H9 (cell line): ENCODE data around the gene CTIF. TPM values are rescaled to one million over a fixed set of nuclear protein-coding genes. Genes with fewer than 3 reads are reported as not detected.

Experiments
- DNase-seq: peaks from one replicate; pipeline ENCODE4 v3.0.0-alpha.2; 2017
- H2AFZ ChIP-seq: one replicate; pipeline ENCODE4 v1.6.1; 2013; ENCODE audit warnings: mild to moderate bottlenecking, low read length, control low read depth, moderate library complexity
- H2AK5ac ChIP-seq: 2 replicates; pipeline ENCODE4 v1.6.1; 2013; ENCODE audit warnings: low read length, control low read depth, mixed read lengths; ENCODE audit not compliant: insufficient read length
- H2BK120ac ChIP-seq: one replicate; pipeline ENCODE4 v1.6.1; 2013; ENCODE audit warnings: low read depth, mild to moderate bottlenecking, low read length, control low read depth, inconsistent platforms; ENCODE audit not compliant: poor library complexity, severe bottlenecking
- H2BK12ac ChIP-seq: 2 replicates; pipeline ENCODE4 v1.6.1; 2013; ENCODE audit warnings: low read length, control low read depth, mixed read lengths, low read depth; ENCODE audit not compliant: insufficient read length
- H2BK15ac ChIP-seq: 2 replicates; pipeline ENCODE4 v1.6.1; 2013; ENCODE audit warnings: low read depth, low read length, control low read depth
- H2BK20ac ChIP-seq: one replicate; pipeline ENCODE4 v1.6.1; 2013; ENCODE audit warnings: low read depth, mild to moderate bottlenecking, low read length, control low read depth, inconsistent platforms; ENCODE audit not compliant: poor library complexity, severe bottlenecking
- H2BK5ac ChIP-seq: 2 replicates; pipeline ENCODE4 v1.6.1; 2013; ENCODE audit warnings: low read length, control low read depth, mixed read lengths; ENCODE audit not compliant: insufficient read length
- H3K14ac ChIP-seq: 2 replicates; pipeline ENCODE4 v1.6.1; 2013; ENCODE audit warnings: low read length, control low read depth; ENCODE audit not compliant: insufficient read depth
- H3K18ac ChIP-seq: 2 replicates; pipeline ENCODE4 v1.6.1; 2013; ENCODE audit warnings: low read depth, mild to moderate bottlenecking, mixed read lengths, low read length, control low read depth; ENCODE audit not compliant: insufficient read length
- H3K23ac ChIP-seq: 2 replicates; pipeline ENCODE4 v1.6.1; 2013; ENCODE audit warnings: low read length, control low read depth, mixed read lengths, low read depth; ENCODE audit not compliant: insufficient read length
- H3K23me2 ChIP-seq: 2 replicates; pipeline ENCODE4 v1.6.1; 2013; ENCODE audit warnings: low read depth, mild to moderate bottlenecking, mixed read lengths, low read length, control low read depth; ENCODE audit not compliant: insufficient read length, poor library complexity, severe bottlenecking
- H3K27ac ChIP-seq: 2 replicates; pipeline ENCODE4 v1.5.1; 2013; ENCODE audit warnings: low read length, control low read depth, mixed read lengths, low read depth; ENCODE audit not compliant: insufficient read length
- H3K27me3 ChIP-seq: 2 replicates; pipeline ENCODE4 v1.6.1; 2013; ENCODE audit warnings: low read length, control low read depth, inconsistent platforms; ENCODE audit not compliant: insufficient read depth
- H3K4ac ChIP-seq: 2 replicates; pipeline ENCODE4 v1.6.1; 2013; ENCODE audit warnings: low read depth, mild to moderate bottlenecking, control low read depth, inconsistent platforms, low read length, moderate library complexity
- H3K4me1 ChIP-seq: 2 replicates; pipeline ENCODE4 v1.6.1; 2013; ENCODE audit warnings: low read length, control low read depth, inconsistent platforms; ENCODE audit not compliant: insufficient read depth
- H3K4me2 ChIP-seq: 2 replicates; pipeline ENCODE4 v1.6.1; 2013; ENCODE audit warnings: low read length, control low read depth, mixed read lengths; ENCODE audit not compliant: insufficient read length, insufficient read depth
- H3K56ac ChIP-seq: 2 replicates; pipeline ENCODE4 v1.6.1; 2013; ENCODE audit warnings: low read depth, mild to moderate bottlenecking, mixed read lengths, low read length, control low read depth; ENCODE audit not compliant: insufficient read length
- H3K79me1 ChIP-seq: 2 replicates; pipeline ENCODE4 v1.6.1; 2013; ENCODE audit warnings: low read depth, mild to moderate bottlenecking, moderate library complexity, low read length, control low read depth, inconsistent platforms; ENCODE audit not compliant: insufficient read depth, poor library complexity, severe bottlenecking
- H3K79me2 ChIP-seq: 2 replicates; pipeline ENCODE4 v1.6.1; 2013; ENCODE audit warnings: low read length, control low read depth, inconsistent platforms; ENCODE audit not compliant: insufficient read depth
- H3K9ac ChIP-seq: 2 replicates; pipeline ENCODE4 v1.6.1; 2013; ENCODE audit warnings: low read length, control low read depth, mixed read lengths; ENCODE audit not compliant: insufficient read length; ENCODE audit errors: extremely low read depth
- H3K9me3 ChIP-seq: one replicate; pipeline ENCODE4 v1.6.1; 2013; ENCODE audit warnings: low read depth, low read length, inconsistent platforms; ENCODE audit not compliant: control insufficient read depth
- H3T11ph ChIP-seq: one replicate; pipeline ENCODE4 v1.6.1; 2013; ENCODE audit warnings: mild to moderate bottlenecking, low read length, control low read depth, inconsistent platforms
- H4K20me1 ChIP-seq: one replicate; pipeline ENCODE4 v1.6.1; 2013; ENCODE audit not compliant: control insufficient read depth, insufficient read length, insufficient read depth
- H4K5ac ChIP-seq: 2 replicates; pipeline ENCODE4 v1.6.1; 2013; ENCODE audit warnings: low read depth, mild to moderate bottlenecking, mixed read lengths, low read length, control low read depth; ENCODE audit not compliant: insufficient read length
- H4K8ac ChIP-seq: replicated peaks from 2 replicates; pipeline ENCODE4 v1.6.1; 2013; ENCODE audit warnings: low read length, control low read depth, mixed read lengths, low read depth; ENCODE audit not compliant: insufficient read length
- H4K91ac ChIP-seq: 2 replicates; pipeline ENCODE4 v1.6.1; 2013; ENCODE audit warnings: low read depth, mild to moderate bottlenecking, moderate library complexity, mixed read lengths, low read length, control low read depth; ENCODE audit not compliant: insufficient read length
- H3K27ac Mint-ChIP-seq, 3 experiments: 2 replicates in 2 of 3; 3 replicates in 1 of 3; pipeline ENCODE4 v1.8.0; 2020 to 2021; ENCODE audit warnings: mixed read lengths in 3 of 3, mild to moderate bottlenecking in 1 of 3, moderate library complexity in 1 of 3
- H3K27me3 Mint-ChIP-seq: 2 replicates; pipeline ENCODE4 v1.8.0; 2021; ENCODE audit warnings: low read depth, mild to moderate bottlenecking, moderate library complexity, mixed read lengths
- H3K36me3 Mint-ChIP-seq, 3 experiments: 2 replicates in 2 of 3; 3 replicates in 1 of 3; pipeline ENCODE4 v1.8.0; 2020 to 2021; ENCODE audit warnings: low read depth in 3 of 3, mixed read lengths in 3 of 3; ENCODE audit not compliant: insufficient read depth in 1 of 3
- H3K4me1 Mint-ChIP-seq, 2 experiments: 2 replicates each; pipeline ENCODE4 v1.8.0; 2020; ENCODE audit warnings: mixed read lengths in 2 of 2
- H3K4me3 Mint-ChIP-seq, 2 experiments: 2 replicates in 1 of 2; 3 replicates in 1 of 2; pipeline ENCODE4 v1.8.0; 2020 to 2021; ENCODE audit warnings: mild to moderate bottlenecking in 2 of 2, mixed read lengths in 2 of 2, moderate library complexity in 1 of 2
- H3K9me3 Mint-ChIP-seq, 2 experiments: 2 replicates in 1 of 2; 3 replicates in 1 of 2; pipeline ENCODE4 v1.8.0; 2020; ENCODE audit warnings: mild to moderate bottlenecking in 2 of 2, mixed read lengths in 2 of 2, moderate library complexity in 1 of 2
- WGBS: extraction: QIAGEN DNeasy Blood & Tissue Kit; methylation state at CpG from one replicate; pipeline ENCODE4 v1.1.7; 2013; ENCODE audit warnings: missing lambda C conversion rate, low lambda C conversion rate, mixed read lengths; ENCODE audit not compliant: insufficient read length; ENCODE audit errors: extremely low coverage; 5-methylcytosine and 5-hydroxymethylcytosine counted together
- total RNA-seq: library from RNA; stranded (reverse); gene quantifications from 2 replicates; pipeline ENCODE4 v1.2.1, GENCODE V29; 2021
- TF ChIP-seq, protein P1 (sequence below): fragments of 200-600 bp; sonication (generic); conservative IDR thresholded peaks from 3 replicates; pipeline ENCODE4 v1.8.0; 2021; ENCODE audit warnings: antibody characterized with exemption, mild to moderate bottlenecking

The CTIF gene
- total RNA-seq, 1 experiment from 2014 or later, result 15.8 TPM

DNA sequence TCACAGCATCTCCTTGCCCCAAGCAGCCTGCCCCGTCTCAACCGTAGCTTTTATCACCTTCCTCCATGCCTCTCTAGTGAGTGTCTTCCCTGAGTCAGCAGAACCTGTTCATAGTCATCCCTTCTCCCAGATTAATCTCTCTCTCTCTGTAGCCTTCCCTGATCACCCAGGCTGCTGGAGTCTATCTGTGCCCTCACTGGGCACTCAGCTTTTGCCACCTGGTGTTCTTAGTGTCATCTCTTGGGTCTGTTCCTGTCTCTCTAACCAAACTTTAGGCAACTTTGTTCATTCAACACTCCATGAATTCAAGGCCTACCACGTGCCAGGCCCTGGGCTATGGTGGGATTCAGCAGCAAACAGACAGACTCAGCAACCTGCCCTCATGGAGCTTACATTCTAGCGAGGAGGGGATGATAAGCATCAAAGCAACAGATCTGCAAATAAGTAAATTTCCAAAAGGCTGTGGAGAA, 252.8 kb downstream of the CTIF start:
- no peak overlapping the region for H2AK5ac ChIP-seq
- TF ChIP-seq, protein P1, sequence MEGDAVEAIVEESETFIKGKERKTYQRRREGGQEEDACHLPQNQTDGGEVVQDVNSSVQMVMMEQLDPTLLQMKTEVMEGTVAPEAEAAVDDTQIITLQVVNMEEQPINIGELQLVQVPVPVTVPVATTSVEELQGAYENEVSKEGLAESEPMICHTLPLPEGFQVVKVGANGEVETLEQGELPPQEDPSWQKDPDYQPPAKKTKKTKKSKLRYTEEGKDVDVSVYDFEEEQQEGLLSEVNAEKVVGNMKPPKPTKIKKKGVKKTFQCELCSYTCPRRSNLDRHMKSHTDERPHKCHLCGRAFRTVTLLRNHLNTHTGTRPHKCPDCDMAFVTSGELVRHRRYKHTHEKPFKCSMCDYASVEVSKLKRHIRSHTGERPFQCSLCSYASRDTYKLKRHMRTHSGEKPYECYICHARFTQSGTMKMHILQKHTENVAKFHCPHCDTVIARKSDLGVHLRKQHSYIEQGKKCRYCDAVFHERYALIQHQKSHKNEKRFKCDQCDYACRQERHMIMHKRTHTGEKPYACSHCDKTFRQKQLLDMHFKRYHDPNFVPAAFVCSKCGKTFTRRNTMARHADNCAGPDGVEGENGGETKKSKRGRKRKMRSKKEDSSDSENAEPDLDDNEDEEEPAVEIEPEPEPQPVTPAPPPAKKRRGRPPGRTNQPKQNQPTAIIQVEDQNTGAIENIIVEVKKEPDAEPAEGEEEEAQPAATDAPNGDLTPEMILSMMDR, result no peak
- WGBS, result no CpG with 5 or more reads among the region's 4 CpGs
- H3K4me1 Mint-ChIP-seq, result peaks cover 4 to 13% of the 10 kb centered on the region in 2 experiments; a peak in 3 of 4 replicates
- H3K56ac ChIP-seq, result no peak overlapping the region
- H2BK5ac ChIP-seq, result no peak overlapping the region
- H3K36me3 Mint-ChIP-seq, result no peaks in the 10 kb centered on the region; a peak in 2 of 7 replicates
- H2BK15ac ChIP-seq, result no peak overlapping the region
- H3K27me3 Mint-ChIP-seq, result no peaks in the 10 kb centered on the region
- H3K23me2 ChIP-seq, result no peaks in the 10 kb centered on the region
- no peaks in the 10 kb centered on the region for H4K20me1 ChIP-seq
- peak overlapping the region in 1 of 3 experiments; percentile 10; a peak in 2 of 7 replicates for H3K27ac Mint-ChIP-seq
- H3K4me2 ChIP-seq, result no peak overlapping the region
- DNase-seq, result no peak
- no peak overlapping the region for H2BK120ac ChIP-seq
- no peaks in the 10 kb centered on the region for H3K9me3 ChIP-seq
- no peaks in the 10 kb centered on the region for H3K27me3 ChIP-seq
- H3K4me3 Mint-ChIP-seq, result no peak overlapping the region
- H3K9me3 Mint-ChIP-seq, result no peaks in the 10 kb centered on the region
- no peak overlapping the region for H3K27ac ChIP-seq
- H4K5ac ChIP-seq, result no peak overlapping the region
- no peak overlapping the region for H2AFZ ChIP-seq
- no peak overlapping the region for H3T11ph ChIP-seq
- no peaks in the 10 kb centered on the region for H3K79me2 ChIP-seq
- no peak overlapping the region for H2BK12ac ChIP-seq
- no peaks in the 10 kb centered on the region for H3K79me1 ChIP-seq
- no peak overlapping the region for H4K91ac ChIP-seq
- H3K14ac ChIP-seq, result no peak overlapping the region
- no peaks in the 10 kb centered on the region for H3K4me1 ChIP-seq
- H3K4ac ChIP-seq, result no peak overlapping the region
- no peak overlapping the region for H2BK20ac ChIP-seq
- no peak overlapping the region for H3K18ac ChIP-seq
- H3K9ac ChIP-seq, result no peak overlapping the region
- H3K23ac ChIP-seq, result no peak overlapping the region
- H4K8ac ChIP-seq, result no peak overlapping the region
